Smooth muscle cell (in vitro differentiated cells): ENCODE measurements around the gene ZNF26. TPM values are rescaled to one million over a fixed set of nuclear protein-coding genes. Genes with fewer than 3 reads are reported as not detected.

ENCODE experiments used
- DNase-seq: peaks from one replicate; lab custom pipeline; 2025; ENCODE audit not compliant: unreplicated experiment; lab: John Stamatoyannopoulos, UW
- H2AFZ ChIP-seq: fragments of 200-600 bp; sonication (generic); 2 replicates; pipeline ENCODE4 v1.6.0; 2016; ENCODE audit warnings: antibody characterized with exemption, low read depth, mild to moderate bottlenecking
- H3F3A ChIP-seq: fragments of 200-600 bp; sonication (generic); 2 replicates; pipeline ENCODE4 v1.6.0; 2017; ENCODE audit warnings: antibody characterized with exemption, low read depth
- H3K27ac ChIP-seq: fragments of 200-600 bp; sonication (generic); 2 replicates; pipeline ENCODE4 v1.5.1; 2016; ENCODE audit warnings: low read depth, mild to moderate bottlenecking
- H3K27me3 ChIP-seq: fragments of 200-600 bp; sonication (generic); 2 replicates; pipeline ENCODE4 v1.6.1; 2016; ENCODE audit warnings: low read depth, mild to moderate bottlenecking
- H3K36me3 ChIP-seq: fragments of 200-600 bp; sonication (generic); 2 replicates; pipeline ENCODE4 v1.5.1; 2016; ENCODE audit warnings: low read depth
- H3K4me1 ChIP-seq: fragments of 200-600 bp; sonication (generic); 2 replicates; pipeline ENCODE4 v1.5.1; 2016; ENCODE audit warnings: low read depth
- H3K4me2 ChIP-seq: fragments of 200-600 bp; sonication (generic); 2 replicates; pipeline ENCODE4 v1.6.0; 2016; ENCODE audit warnings: mild to moderate bottlenecking
- H3K4me3 ChIP-seq: fragments of 200-600 bp; sonication (generic); 2 replicates; pipeline ENCODE4 v1.5.1; 2016; ENCODE audit warnings: mild to moderate bottlenecking
- H3K79me2 ChIP-seq: fragments of 200-600 bp; sonication (generic); 2 replicates; pipeline ENCODE4 v1.6.0; 2016; ENCODE audit warnings: low read depth, mild to moderate bottlenecking
- H3K9ac ChIP-seq: fragments of 200-600 bp; sonication (generic); 2 replicates; pipeline ENCODE4 v1.6.0; 2016; ENCODE audit warnings: low read depth
- H3K9me3 ChIP-seq: fragments of 200-600 bp; sonication (generic); replicated peaks from 2 replicates; pipeline ENCODE4 v1.5.1; 2016; ENCODE audit warnings: low read depth
- H4K20me1 ChIP-seq: fragments of 200-600 bp; sonication (generic); 2 replicates; pipeline ENCODE4 v1.6.0; 2016; ENCODE audit warnings: low read depth
- WGBS: methylation state at CpG from one replicate; pipeline ENCODE4 v1.1.7; 2016; ENCODE audit warnings: low lambda C conversion rate; 5-methylcytosine and 5-hydroxymethylcytosine counted together
- polyA plus RNA-seq: library from polyadenylated mRNA; unstranded; fragments of >200 nt; fragmentation: Nextera tagmentation; extraction: Ambion mirVana; gene quantifications from 2 replicates; pipeline ENCODE4 v1.2.1, GENCODE V29; 2016
- total RNA-seq: library from RNA; depleted of rRNA; stranded (reverse); fragments of >200 nt; gene quantifications from 2 replicates; pipeline ENCODE4 v1.2.3, GENCODE V29; 2014
- TF ChIP-seq, protein P1 (sequence below): fragments of 200-600 bp; sonication (generic); IDR thresholded peaks from 2 replicates; pipeline ENCODE4 v1.5.1; 2017; ENCODE audit warnings: borderline replicate concordance, mild to moderate bottlenecking, antibody characterized with exemption; ENCODE audit not compliant: insufficient read depth, poor library complexity, severe bottlenecking

ZNF26 gene
- total and polyA plus RNA-seq, 2 experiments from 2014 or later = 6.1 to 8.8 TPM

DNA sequence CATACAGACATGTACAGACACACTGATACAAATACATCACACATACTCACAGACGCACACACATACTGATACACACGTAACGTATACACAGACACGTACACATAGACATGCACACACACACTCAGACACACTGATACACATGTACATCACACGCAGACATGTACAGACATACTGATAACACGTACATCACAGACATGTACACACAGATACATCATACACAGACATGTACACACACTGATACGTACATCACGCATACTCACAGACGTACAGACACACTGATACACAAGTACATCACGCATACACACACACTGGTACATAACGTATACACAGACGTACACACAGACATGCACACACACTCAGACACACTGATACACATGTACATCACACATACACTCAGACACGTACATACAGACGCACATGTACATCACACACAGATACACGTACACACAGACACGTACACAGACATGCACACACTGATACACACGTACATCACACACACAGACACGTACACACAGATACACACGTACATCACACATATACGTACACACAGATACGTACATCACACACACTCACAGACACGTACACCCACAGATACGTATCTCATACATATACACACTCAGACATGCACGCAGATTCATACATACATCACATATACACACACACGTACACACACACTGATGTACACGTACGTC lies 35.2 kb upstream of the ZNF26 start:
- H3K36me3 ChIP-seq = peaks cover 15% of the 10 kb centered on the region
- no peak overlapping the region for H3K27ac ChIP-seq
- H3K4me2 ChIP-seq = no peak overlapping the region
- H3K4me3 ChIP-seq = no peak overlapping the region
- WGBS = 98% methylated on average over 27 of the region's 27 CpGs
- no peak for DNase-seq
- no peak overlapping the region for H2AFZ ChIP-seq
- TF ChIP-seq, protein P1, sequence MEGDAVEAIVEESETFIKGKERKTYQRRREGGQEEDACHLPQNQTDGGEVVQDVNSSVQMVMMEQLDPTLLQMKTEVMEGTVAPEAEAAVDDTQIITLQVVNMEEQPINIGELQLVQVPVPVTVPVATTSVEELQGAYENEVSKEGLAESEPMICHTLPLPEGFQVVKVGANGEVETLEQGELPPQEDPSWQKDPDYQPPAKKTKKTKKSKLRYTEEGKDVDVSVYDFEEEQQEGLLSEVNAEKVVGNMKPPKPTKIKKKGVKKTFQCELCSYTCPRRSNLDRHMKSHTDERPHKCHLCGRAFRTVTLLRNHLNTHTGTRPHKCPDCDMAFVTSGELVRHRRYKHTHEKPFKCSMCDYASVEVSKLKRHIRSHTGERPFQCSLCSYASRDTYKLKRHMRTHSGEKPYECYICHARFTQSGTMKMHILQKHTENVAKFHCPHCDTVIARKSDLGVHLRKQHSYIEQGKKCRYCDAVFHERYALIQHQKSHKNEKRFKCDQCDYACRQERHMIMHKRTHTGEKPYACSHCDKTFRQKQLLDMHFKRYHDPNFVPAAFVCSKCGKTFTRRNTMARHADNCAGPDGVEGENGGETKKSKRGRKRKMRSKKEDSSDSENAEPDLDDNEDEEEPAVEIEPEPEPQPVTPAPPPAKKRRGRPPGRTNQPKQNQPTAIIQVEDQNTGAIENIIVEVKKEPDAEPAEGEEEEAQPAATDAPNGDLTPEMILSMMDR = no peak
- no peaks in the 10 kb centered on the region for H3F3A ChIP-seq
- H3K4me1 ChIP-seq = peaks cover 8% of the 10 kb centered on the region
- no peaks in the 10 kb centered on the region for H4K20me1 ChIP-seq
- no peak overlapping the region for H3K9ac ChIP-seq
- no peaks in the 10 kb centered on the region for H3K27me3 ChIP-seq
- peaks cover 59% of the 10 kb centered on the region for H3K79me2 ChIP-seq
- peaks cover 4% of the 10 kb centered on the region for H3K9me3 ChIP-seq

DNA sequence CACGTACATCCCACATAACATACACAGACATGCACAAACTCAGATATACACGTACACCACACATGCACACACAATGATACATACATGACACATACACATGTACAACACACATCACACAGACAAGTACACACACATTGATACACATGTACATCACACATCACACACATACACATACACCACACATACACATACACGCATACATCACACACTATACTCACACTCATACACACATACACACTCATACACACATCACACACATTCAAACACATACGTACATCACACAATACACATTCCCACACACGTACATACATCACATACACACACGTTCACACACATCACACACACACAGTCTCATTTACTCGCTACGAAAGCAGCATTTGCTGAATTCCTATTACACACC lies 34.5 kb upstream of the ZNF26 start:
- H3K79me2 ChIP-seq = peaks cover 59% of the 10 kb centered on the region
- no peaks in the 10 kb centered on the region for H3F3A ChIP-seq
- no peaks in the 10 kb centered on the region for H3K9me3 ChIP-seq
- DNase-seq = no peak
- no peak overlapping the region for H3K27ac ChIP-seq
- 100% methylated on average over 8 of the region's 8 CpGs for WGBS
- no peak overlapping the region for H3K9ac ChIP-seq
- no peak overlapping the region for H3K4me3 ChIP-seq
- no peaks in the 10 kb centered on the region for H3K27me3 ChIP-seq
- no peaks in the 10 kb centered on the region for H4K20me1 ChIP-seq
- H2AFZ ChIP-seq = no peak overlapping the region
- H3K4me1 ChIP-seq = peaks cover 8% of the 10 kb centered on the region
- H3K36me3 ChIP-seq = peaks cover 13% of the 10 kb centered on the region
- TF ChIP-seq, protein P1 = no peak
- no peak overlapping the region for H3K4me2 ChIP-seq

DNA sequence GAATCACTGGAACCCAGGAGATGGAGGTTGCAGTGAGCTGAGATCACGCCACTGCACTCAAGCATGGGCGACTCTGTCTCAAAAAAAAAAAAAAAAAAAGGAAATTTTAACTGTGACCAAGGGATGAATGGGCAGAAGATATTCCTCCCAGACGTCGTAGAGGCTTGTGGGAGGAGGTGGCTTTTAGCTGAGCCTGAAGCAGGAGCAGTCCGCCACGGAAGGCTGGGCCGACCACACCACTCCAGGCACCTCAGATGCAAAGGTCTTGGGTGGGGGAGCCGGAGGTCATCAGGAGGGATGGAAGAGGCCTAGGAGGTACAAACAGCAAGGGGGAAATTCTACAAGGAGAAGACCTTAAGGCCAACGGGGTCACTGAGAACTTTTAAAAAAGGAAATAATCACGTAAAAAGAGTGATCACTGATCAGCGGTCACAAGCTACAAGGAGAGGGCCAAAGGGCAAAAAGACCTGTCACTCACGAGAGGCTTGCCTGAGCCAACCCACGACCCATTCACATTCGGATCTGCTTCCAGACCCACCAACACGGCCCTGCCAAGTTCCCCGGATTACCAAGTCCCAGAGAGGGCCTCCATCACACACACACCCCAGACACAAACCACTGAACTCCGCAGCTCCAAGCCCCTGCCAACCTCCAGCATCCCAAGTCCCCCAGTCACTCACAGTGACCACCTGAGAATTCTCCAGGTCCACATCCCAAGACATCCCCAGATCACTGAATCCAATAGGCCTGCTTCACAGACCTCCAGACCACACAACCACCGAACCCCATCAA lies 33.6 kb upstream of the ZNF26 start:
- H3K9ac ChIP-seq = no peak overlapping the region
- H3K4me1 ChIP-seq = peaks cover 8% of the 10 kb centered on the region
- peaks cover 8% of the 10 kb centered on the region for H3K36me3 ChIP-seq
- no peak overlapping the region for H3K27ac ChIP-seq
- TF ChIP-seq, protein P1 = no peak
- WGBS = 97% methylated on average over 18 of the region's 18 CpGs
- H3K4me3 ChIP-seq = no peak overlapping the region
- H3F3A ChIP-seq = no peaks in the 10 kb centered on the region
- peaks cover 66% of the 10 kb centered on the region for H3K79me2 ChIP-seq
- H2AFZ ChIP-seq = no peak overlapping the region
- H3K4me2 ChIP-seq = no peak overlapping the region
- H4K20me1 ChIP-seq = no peaks in the 10 kb centered on the region
- no peaks in the 10 kb centered on the region for H3K9me3 ChIP-seq
- no peaks in the 10 kb centered on the region for H3K27me3 ChIP-seq
- no peak for DNase-seq
